H9 (cell line): ENCODE measurements around the gene CALML4. TPM values are rescaled to one million over a fixed set of nuclear protein-coding genes. Genes with fewer than 3 reads are reported as not detected.

Experiments
- DNase-seq: peaks from one replicate; pipeline ENCODE4 v3.0.0-alpha.2; 2017
- H2AFZ ChIP-seq: one replicate; pipeline ENCODE4 v1.6.1; 2013; ENCODE audit warnings: mild to moderate bottlenecking, low read length, control low read depth, moderate library complexity
- H2AK5ac ChIP-seq: 2 replicates; pipeline ENCODE4 v1.6.1; 2013; ENCODE audit warnings: low read length, control low read depth, mixed read lengths; ENCODE audit not compliant: insufficient read length
- H2BK120ac ChIP-seq: one replicate; pipeline ENCODE4 v1.6.1; 2013; ENCODE audit warnings: low read depth, mild to moderate bottlenecking, low read length, control low read depth, inconsistent platforms; ENCODE audit not compliant: poor library complexity, severe bottlenecking
- H2BK12ac ChIP-seq: 2 replicates; pipeline ENCODE4 v1.6.1; 2013; ENCODE audit warnings: low read length, control low read depth, mixed read lengths, low read depth; ENCODE audit not compliant: insufficient read length
- H2BK15ac ChIP-seq: 2 replicates; pipeline ENCODE4 v1.6.1; 2013; ENCODE audit warnings: low read depth, low read length, control low read depth
- H2BK20ac ChIP-seq: one replicate; pipeline ENCODE4 v1.6.1; 2013; ENCODE audit warnings: low read depth, mild to moderate bottlenecking, low read length, control low read depth, inconsistent platforms; ENCODE audit not compliant: poor library complexity, severe bottlenecking
- H2BK5ac ChIP-seq: 2 replicates; pipeline ENCODE4 v1.6.1; 2013; ENCODE audit warnings: low read length, control low read depth, mixed read lengths; ENCODE audit not compliant: insufficient read length
- H3K14ac ChIP-seq: 2 replicates; pipeline ENCODE4 v1.6.1; 2013; ENCODE audit warnings: low read length, control low read depth; ENCODE audit not compliant: insufficient read depth
- H3K18ac ChIP-seq: 2 replicates; pipeline ENCODE4 v1.6.1; 2013; ENCODE audit warnings: low read depth, mild to moderate bottlenecking, mixed read lengths, low read length, control low read depth; ENCODE audit not compliant: insufficient read length
- H3K23ac ChIP-seq: 2 replicates; pipeline ENCODE4 v1.6.1; 2013; ENCODE audit warnings: low read length, control low read depth, mixed read lengths, low read depth; ENCODE audit not compliant: insufficient read length
- H3K23me2 ChIP-seq: 2 replicates; pipeline ENCODE4 v1.6.1; 2013; ENCODE audit warnings: low read depth, mild to moderate bottlenecking, mixed read lengths, low read length, control low read depth; ENCODE audit not compliant: insufficient read length, poor library complexity, severe bottlenecking
- H3K27ac ChIP-seq: 2 replicates; pipeline ENCODE4 v1.5.1; 2013; ENCODE audit warnings: low read length, control low read depth, mixed read lengths, low read depth; ENCODE audit not compliant: insufficient read length
- H3K27me3 ChIP-seq: 2 replicates; pipeline ENCODE4 v1.6.1; 2013; ENCODE audit warnings: low read length, control low read depth, inconsistent platforms; ENCODE audit not compliant: insufficient read depth
- H3K4ac ChIP-seq: 2 replicates; pipeline ENCODE4 v1.6.1; 2013; ENCODE audit warnings: low read depth, mild to moderate bottlenecking, control low read depth, inconsistent platforms, low read length, moderate library complexity
- H3K4me1 ChIP-seq: 2 replicates; pipeline ENCODE4 v1.6.1; 2013; ENCODE audit warnings: low read length, control low read depth, inconsistent platforms; ENCODE audit not compliant: insufficient read depth
- H3K4me2 ChIP-seq: 2 replicates; pipeline ENCODE4 v1.6.1; 2013; ENCODE audit warnings: low read length, control low read depth, mixed read lengths; ENCODE audit not compliant: insufficient read length, insufficient read depth
- H3K56ac ChIP-seq: 2 replicates; pipeline ENCODE4 v1.6.1; 2013; ENCODE audit warnings: low read depth, mild to moderate bottlenecking, mixed read lengths, low read length, control low read depth; ENCODE audit not compliant: insufficient read length
- H3K79me1 ChIP-seq: 2 replicates; pipeline ENCODE4 v1.6.1; 2013; ENCODE audit warnings: low read depth, mild to moderate bottlenecking, moderate library complexity, low read length, control low read depth, inconsistent platforms; ENCODE audit not compliant: insufficient read depth, poor library complexity, severe bottlenecking
- H3K79me2 ChIP-seq: 2 replicates; pipeline ENCODE4 v1.6.1; 2013; ENCODE audit warnings: low read length, control low read depth, inconsistent platforms; ENCODE audit not compliant: insufficient read depth
- H3K9ac ChIP-seq: 2 replicates; pipeline ENCODE4 v1.6.1; 2013; ENCODE audit warnings: low read length, control low read depth, mixed read lengths; ENCODE audit not compliant: insufficient read length; ENCODE audit errors: extremely low read depth
- H3K9me3 ChIP-seq: one replicate; pipeline ENCODE4 v1.6.1; 2013; ENCODE audit warnings: low read depth, low read length, inconsistent platforms; ENCODE audit not compliant: control insufficient read depth
- H3T11ph ChIP-seq: one replicate; pipeline ENCODE4 v1.6.1; 2013; ENCODE audit warnings: mild to moderate bottlenecking, low read length, control low read depth, inconsistent platforms
- H4K20me1 ChIP-seq: one replicate; pipeline ENCODE4 v1.6.1; 2013; ENCODE audit not compliant: control insufficient read depth, insufficient read length, insufficient read depth
- H4K5ac ChIP-seq: 2 replicates; pipeline ENCODE4 v1.6.1; 2013; ENCODE audit warnings: low read depth, mild to moderate bottlenecking, mixed read lengths, low read length, control low read depth; ENCODE audit not compliant: insufficient read length
- H4K8ac ChIP-seq: replicated peaks from 2 replicates; pipeline ENCODE4 v1.6.1; 2013; ENCODE audit warnings: low read length, control low read depth, mixed read lengths, low read depth; ENCODE audit not compliant: insufficient read length
- H4K91ac ChIP-seq: 2 replicates; pipeline ENCODE4 v1.6.1; 2013; ENCODE audit warnings: low read depth, mild to moderate bottlenecking, moderate library complexity, mixed read lengths, low read length, control low read depth; ENCODE audit not compliant: insufficient read length
- H3K27ac Mint-ChIP-seq, 3 experiments: 2 replicates in 2 of 3; 3 replicates in 1 of 3; pipeline ENCODE4 v1.8.0; 2020 to 2021; ENCODE audit warnings: mixed read lengths in 3 of 3, mild to moderate bottlenecking in 1 of 3, moderate library complexity in 1 of 3
- H3K27me3 Mint-ChIP-seq: 2 replicates; pipeline ENCODE4 v1.8.0; 2021; ENCODE audit warnings: low read depth, mild to moderate bottlenecking, moderate library complexity, mixed read lengths
- H3K36me3 Mint-ChIP-seq, 3 experiments: 2 replicates in 2 of 3; 3 replicates in 1 of 3; pipeline ENCODE4 v1.8.0; 2020 to 2021; ENCODE audit warnings: low read depth in 3 of 3, mixed read lengths in 3 of 3; ENCODE audit not compliant: insufficient read depth in 1 of 3
- H3K4me1 Mint-ChIP-seq, 2 experiments: 2 replicates each; pipeline ENCODE4 v1.8.0; 2020; ENCODE audit warnings: mixed read lengths in 2 of 2
- H3K4me3 Mint-ChIP-seq, 2 experiments: 2 replicates in 1 of 2; 3 replicates in 1 of 2; pipeline ENCODE4 v1.8.0; 2020 to 2021; ENCODE audit warnings: mild to moderate bottlenecking in 2 of 2, mixed read lengths in 2 of 2, moderate library complexity in 1 of 2
- H3K9me3 Mint-ChIP-seq, 2 experiments: 2 replicates in 1 of 2; 3 replicates in 1 of 2; pipeline ENCODE4 v1.8.0; 2020; ENCODE audit warnings: mild to moderate bottlenecking in 2 of 2, mixed read lengths in 2 of 2, moderate library complexity in 1 of 2
- CTCF ChIP-seq: fragments of 200-600 bp; sonication (generic); conservative IDR thresholded peaks from 3 replicates; pipeline ENCODE4 v1.8.0; 2021; ENCODE audit warnings: antibody characterized with exemption, mild to moderate bottlenecking
- WGBS: extraction: QIAGEN DNeasy Blood & Tissue Kit; methylation state at CpG from one replicate; pipeline ENCODE4 v1.1.7; 2013; ENCODE audit warnings: missing lambda C conversion rate, low lambda C conversion rate, mixed read lengths; ENCODE audit not compliant: insufficient read length; ENCODE audit errors: extremely low coverage; 5-methylcytosine and 5-hydroxymethylcytosine counted together
- total RNA-seq: library from RNA; stranded (reverse); gene quantifications from 2 replicates; pipeline ENCODE4 v1.2.1, GENCODE V29; 2021

Gene CALML4
- total RNA-seq, 1 experiment from 2014 or later = 11.8 TPM

DNA sequence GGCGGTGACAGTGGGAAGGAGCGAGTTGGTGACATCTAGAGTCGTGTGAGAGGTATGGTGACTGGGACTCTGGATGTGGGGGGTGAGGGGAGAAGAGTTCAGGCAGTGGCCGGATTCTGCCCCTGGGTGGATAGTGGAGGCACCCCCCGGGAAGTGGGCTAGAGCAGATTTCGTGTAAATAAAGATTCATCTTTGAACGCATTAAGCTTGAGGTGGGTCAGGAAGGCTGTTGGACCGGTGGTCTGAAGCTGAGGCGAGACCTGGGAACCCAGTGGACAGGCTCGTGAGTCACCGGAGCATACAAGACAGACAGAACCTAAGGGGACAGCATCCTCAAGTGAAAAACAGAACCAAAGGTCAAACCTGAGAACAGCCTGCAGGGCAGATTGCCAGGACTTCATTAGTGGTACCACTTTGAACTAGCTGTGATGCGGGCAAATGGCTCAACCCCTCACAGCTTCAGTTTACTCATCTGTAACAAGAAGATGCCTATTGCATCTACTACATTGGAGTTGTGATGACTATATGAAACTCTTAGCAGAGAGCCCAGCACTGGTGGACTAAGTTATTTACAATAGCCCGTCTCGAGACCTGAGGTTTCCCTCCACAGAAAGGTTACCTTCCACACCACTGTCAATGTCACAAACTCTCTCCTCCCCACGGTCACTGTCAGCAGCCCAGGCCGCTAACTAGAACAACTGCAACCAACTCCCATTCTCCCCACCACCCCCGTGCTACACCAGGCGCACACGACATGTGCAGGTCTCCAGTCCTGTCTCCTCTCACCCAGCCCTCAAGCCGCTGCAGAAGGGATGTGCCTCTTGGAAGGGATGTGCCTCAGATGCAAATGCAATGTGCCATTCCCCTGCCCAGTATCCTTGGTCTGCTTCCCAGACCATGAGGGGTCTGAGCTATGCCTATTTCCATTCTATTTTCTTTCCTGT is 25.3 kb upstream of the CALML4 start:
- no peak overlapping the region for H2BK5ac ChIP-seq
- H3K79me2 ChIP-seq = peaks cover 16% of the 10 kb centered on the region; the same call in 1 of the 2 replicates
- peak overlapping the region; percentile 40 for H2AFZ ChIP-seq
- no peak overlapping the region for H2BK15ac ChIP-seq
- Mint-ChIP-seq H3K27me3 (peaks cover 16% of the 10 kb centered on the region), H3K4me1 (peaks cover 35 to 46% of the 10 kb centered on the region in 2 experiments), H3K27ac (peak overlapping the region in 2 of 3 experiments; percentile 83 to 95; a peak in 4 of 7 replicates), H3K9me3 (no peaks in the 10 kb centered on the region), H3K36me3 (peaks cover 0 to 6% (median 0%) of the 10 kb centered on the region in 3 experiments; a peak in 2 of 7 replicates), H3K4me3 (peak overlapping the region; percentile 90 to 93)
- peaks cover under 1% of the 10 kb centered on the region for H3K79me1 ChIP-seq
- no peaks in the 10 kb centered on the region for H4K20me1 ChIP-seq
- H3K14ac ChIP-seq = no peak overlapping the region
- H3T11ph ChIP-seq = no peak overlapping the region
- no peak for TF ChIP-seq CTCF
- H3K4ac ChIP-seq = no peak overlapping the region
- H4K91ac ChIP-seq = no peak overlapping the region
- H3K4me2 ChIP-seq = peak overlapping the region; percentile 98
- peaks cover 16% of the 10 kb centered on the region for H3K23me2 ChIP-seq
- no peak overlapping the region for H3K27ac ChIP-seq
- no peak overlapping the region for H2BK12ac ChIP-seq
- no peak overlapping the region for H3K23ac ChIP-seq
- WGBS = no CpG with 5 or more reads among the region's 20 CpGs
- H3K56ac ChIP-seq = no peak overlapping the region
- H3K9ac ChIP-seq = peak overlapping the region; percentile 44
- H2AK5ac ChIP-seq = no peak overlapping the region
- no peak overlapping the region for H4K5ac ChIP-seq
- H2BK120ac ChIP-seq = no peak overlapping the region
- H3K18ac ChIP-seq = no peak overlapping the region
- H2BK20ac ChIP-seq = no peak overlapping the region
- no peaks in the 10 kb centered on the region for H3K27me3 ChIP-seq
- H4K8ac ChIP-seq = no peak overlapping the region
- no peaks in the 10 kb centered on the region for H3K9me3 ChIP-seq
- no peak for DNase-seq
- H3K4me1 ChIP-seq = peaks cover 12% of the 10 kb centered on the region; the same call in 1 of the 2 replicates
